Measurements from ENCODE around the gene FAM161A.

- TF ChIP-seq CTCF (conservative IDR thresholded peaks at IDR 0.05; ENCODE audit: low read depth in 2 of 2) (no peak), EZH2 (IDR thresholded peaks at IDR 0.05; ENCODE audit: low read depth, unreplicated experiment) (no peak), POLR2AphosphoS5 (IDR thresholded peaks at IDR 0.05; ENCODE audit: low read depth) (no peak), CREB1 (CRISPR knock-in tag; IDR thresholded peaks at IDR 0.05; ENCODE audit: low read depth) (no peak), REST (IDR thresholded peaks at IDR 0.05; ENCODE audit: unreplicated experiment) (no peak), ZNF331 (CRISPR knock-in tag; IDR thresholded peaks at IDR 0.05; ENCODE audit: low read depth) (no peak), EZH2phosphoT487 (IDR thresholded peaks at IDR 0.05; ENCODE audit: unreplicated experiment) (no peak), STAT1 (IDR thresholded peaks at IDR 0.05; ENCODE audit: unreplicated experiment) (no peak)
Measured at GRCh38 chr2:61789807-61790602, 63.9 kb downstream of the FAM161A start.
